Smooth muscle cell (in vitro differentiated cells): ENCODE results near the gene FAM90A26. TPM values are rescaled to one million over a fixed set of nuclear protein-coding genes. Genes with fewer than 3 reads are reported as not detected.
"Not testable (repeated sequence)": the region's sequence is repeated elsewhere in the genome, so short reads cannot be mapped to it uniquely, and the experiment has no call there.

Experiments used
- DNase-seq: peaks from one replicate; lab custom pipeline; 2025; ENCODE audit not compliant: unreplicated experiment; lab: John Stamatoyannopoulos, UW
- H2AFZ ChIP-seq: fragments of 200-600 bp; sonication (generic); 2 replicates; pipeline ENCODE4 v1.6.0; 2016; ENCODE audit warnings: antibody characterized with exemption, low read depth, mild to moderate bottlenecking
- H3F3A ChIP-seq: fragments of 200-600 bp; sonication (generic); 2 replicates; pipeline ENCODE4 v1.6.0; 2017; ENCODE audit warnings: antibody characterized with exemption, low read depth
- H3K27ac ChIP-seq: fragments of 200-600 bp; sonication (generic); 2 replicates; pipeline ENCODE4 v1.5.1; 2016; ENCODE audit warnings: low read depth, mild to moderate bottlenecking
- H3K27me3 ChIP-seq: fragments of 200-600 bp; sonication (generic); 2 replicates; pipeline ENCODE4 v1.6.1; 2016; ENCODE audit warnings: low read depth, mild to moderate bottlenecking
- H3K36me3 ChIP-seq: fragments of 200-600 bp; sonication (generic); 2 replicates; pipeline ENCODE4 v1.5.1; 2016; ENCODE audit warnings: low read depth
- H3K4me1 ChIP-seq: fragments of 200-600 bp; sonication (generic); 2 replicates; pipeline ENCODE4 v1.5.1; 2016; ENCODE audit warnings: low read depth
- H3K4me2 ChIP-seq: fragments of 200-600 bp; sonication (generic); 2 replicates; pipeline ENCODE4 v1.6.0; 2016; ENCODE audit warnings: mild to moderate bottlenecking
- H3K4me3 ChIP-seq: fragments of 200-600 bp; sonication (generic); 2 replicates; pipeline ENCODE4 v1.5.1; 2016; ENCODE audit warnings: mild to moderate bottlenecking
- H3K79me2 ChIP-seq: fragments of 200-600 bp; sonication (generic); 2 replicates; pipeline ENCODE4 v1.6.0; 2016; ENCODE audit warnings: low read depth, mild to moderate bottlenecking
- H3K9ac ChIP-seq: fragments of 200-600 bp; sonication (generic); 2 replicates; pipeline ENCODE4 v1.6.0; 2016; ENCODE audit warnings: low read depth
- H3K9me3 ChIP-seq: fragments of 200-600 bp; sonication (generic); replicated peaks from 2 replicates; pipeline ENCODE4 v1.5.1; 2016; ENCODE audit warnings: low read depth
- H4K20me1 ChIP-seq: fragments of 200-600 bp; sonication (generic); 2 replicates; pipeline ENCODE4 v1.6.0; 2016; ENCODE audit warnings: low read depth
- WGBS: methylation state at CpG from one replicate; pipeline ENCODE4 v1.1.7; 2016; ENCODE audit warnings: low lambda C conversion rate; 5-methylcytosine and 5-hydroxymethylcytosine counted together
- polyA plus RNA-seq: library from polyadenylated mRNA; unstranded; fragments of >200 nt; fragmentation: Nextera tagmentation; extraction: Ambion mirVana; gene quantifications from 2 replicates; pipeline ENCODE4 v1.2.1, GENCODE V29; 2016
- total RNA-seq: library from RNA; depleted of rRNA; stranded (reverse); fragments of >200 nt; gene quantifications from 2 replicates; pipeline ENCODE4 v1.2.3, GENCODE V29; 2014

FAM90A26 gene
- total and polyA plus RNA-seq, 2 experiments from 2014 or later, result not detected

GRCh38 chr4:9214701-9215100 lies 44.5 kb downstream of the FAM90A26 start:
- H3K27ac ChIP-seq, H4K20me1 ChIP-seq, H3F3A ChIP-seq, H3K79me2 ChIP-seq, H3K9ac ChIP-seq, H3K4me2 ChIP-seq, DNase-seq, H3K9me3 ChIP-seq, H3K4me3 ChIP-seq, H2AFZ ChIP-seq, H3K4me1 ChIP-seq, H3K36me3 ChIP-seq, H3K27me3 ChIP-seq: not testable (repeated sequence)
- WGBS, result 75% methylated on average over 13 of the region's 14 CpGs

GRCh38 chr4:9215105-9215504 lies 44.9 kb downstream of the FAM90A26 start, which contains the start of gene USP17L11:
USP17L11 (plus strand) TSS chr4:9215405; CDS start chr4:9215405, 0 bp downstream.
- not testable (repeated sequence) for H2AFZ ChIP-seq, H3K27me3 ChIP-seq, H3K27ac ChIP-seq, H3K4me1 ChIP-seq, H4K20me1 ChIP-seq, DNase-seq, H3K36me3 ChIP-seq, H3K9me3 ChIP-seq, H3K4me2 ChIP-seq, H3K9ac ChIP-seq, H3K79me2 ChIP-seq, H3F3A ChIP-seq, H3K4me3 ChIP-seq
- WGBS, result no CpG with 5 or more reads among the region's 14 CpGs

- no CpG with 5 or more reads among the region's 13 CpGs for WGBS
- not testable (repeated sequence) for H3K27me3 ChIP-seq
Measured at GRCh38 chr4:9219852-9220251, 49.6 kb downstream of the FAM90A26 start, which contains the start of gene USP17L12. USP17L12 (plus strand) TSS chr4:9220152; CDS start chr4:9220152, 0 bp downstream.

GRCh38 chr4:9224596-9224995 lies 54.4 kb downstream of the FAM90A26 start, which contains the start of gene USP17L13:
USP17L13 (plus strand) TSS chr4:9224896; CDS start chr4:9224896, 0 bp downstream.
- not testable (repeated sequence) for H3K36me3 ChIP-seq, H3K4me3 ChIP-seq, H3K4me1 ChIP-seq, H2AFZ ChIP-seq, H3K4me2 ChIP-seq, H3K27ac ChIP-seq, H3K79me2 ChIP-seq, H3K27me3 ChIP-seq, H3K9ac ChIP-seq, DNase-seq, H3K9me3 ChIP-seq, H3F3A ChIP-seq, H4K20me1 ChIP-seq
- WGBS, result no CpG with 5 or more reads among the region's 14 CpGs

More at GRCh38 chr4:9219852-9220251, 49.6 kb downstream of the FAM90A26 start, which contains the start of gene USP17L12:
- H3F3A ChIP-seq, H3K4me1 ChIP-seq, H2AFZ ChIP-seq, H3K9me3 ChIP-seq, H3K9ac ChIP-seq, H3K4me3 ChIP-seq, H3K4me2 ChIP-seq, H4K20me1 ChIP-seq, H3K36me3 ChIP-seq, DNase-seq, H3K27ac ChIP-seq, H3K79me2 ChIP-seq: not testable (repeated sequence)

Other genes starting within 250 kb of the FAM90A26 start
- not detected in 2 replicates for gene USP17L10, start 40.2 kb downstream of the FAM90A26 start, total RNA-seq
- gene USP17L10, start 40.2 kb downstream of the FAM90A26 start, polyA plus RNA-seq, result not detected in 2 replicates
- gene USP17L11, start 45.0 kb downstream of the FAM90A26 start, total RNA-seq, result not detected in 2 replicates
- gene USP17L11, start 45.0 kb downstream of the FAM90A26 start, polyA plus RNA-seq, result not detected in 2 replicates
- not detected in 2 replicates for gene USP17L12, start 49.7 kb downstream of the FAM90A26 start, total RNA-seq
- not detected in 2 replicates for gene USP17L12, start 49.7 kb downstream of the FAM90A26 start, polyA plus RNA-seq
- not detected in 2 replicates for gene USP17L13, start 54.5 kb downstream of the FAM90A26 start, total RNA-seq
- not detected in 2 replicates for gene USP17L13, start 54.5 kb downstream of the FAM90A26 start, polyA plus RNA-seq
- not detected in 2 replicates for gene USP17L15, start 64.0 kb downstream of the FAM90A26 start, total RNA-seq
- not detected in 2 replicates for gene USP17L15, start 64.0 kb downstream of the FAM90A26 start, polyA plus RNA-seq
- not detected in 2 replicates for gene USP17L17, start 73.5 kb downstream of the FAM90A26 start, total RNA-seq
- gene USP17L17, start 73.5 kb downstream of the FAM90A26 start, polyA plus RNA-seq, result not detected in 2 replicates
- gene USP17L18, start 78.2 kb downstream of the FAM90A26 start, total RNA-seq, result not detected in 2 replicates
- not detected in 2 replicates for gene USP17L18, start 78.2 kb downstream of the FAM90A26 start, polyA plus RNA-seq
- gene USP17L19, start 83.0 kb downstream of the FAM90A26 start, total RNA-seq, result not detected in 2 replicates
- not detected in 2 replicates for gene USP17L19, start 83.0 kb downstream of the FAM90A26 start, polyA plus RNA-seq
- not detected in 2 replicates for gene USP17L20, start 87.7 kb downstream of the FAM90A26 start, total RNA-seq
- gene USP17L20, start 87.7 kb downstream of the FAM90A26 start, polyA plus RNA-seq, result not detected in 2 replicates
- gene USP17L21, start 92.5 kb downstream of the FAM90A26 start, total RNA-seq, result not detected in 2 replicates
- gene USP17L21, start 92.5 kb downstream of the FAM90A26 start, polyA plus RNA-seq, result not detected in 2 replicates
- not detected in 2 replicates for gene USP17L22, start 97.2 kb downstream of the FAM90A26 start, total RNA-seq
- gene USP17L22, start 97.2 kb downstream of the FAM90A26 start, polyA plus RNA-seq, result not detected in 2 replicates
- not detected in 2 replicates for gene USP17L24, start 154.8 kb downstream of the FAM90A26 start, total RNA-seq
- not detected in 2 replicates for gene USP17L24, start 154.8 kb downstream of the FAM90A26 start, polyA plus RNA-seq
- not detected in 2 replicates for gene USP17L25, start 159.5 kb downstream of the FAM90A26 start, total RNA-seq
- not detected in 2 replicates for gene USP17L25, start 159.5 kb downstream of the FAM90A26 start, polyA plus RNA-seq
- not detected in 2 replicates for gene USP17L26, start 164.2 kb downstream of the FAM90A26 start, total RNA-seq
- not detected in 2 replicates for gene USP17L26, start 164.2 kb downstream of the FAM90A26 start, polyA plus RNA-seq
- not detected in 2 replicates for gene USP17L5, start 169.0 kb downstream of the FAM90A26 start, total RNA-seq
- gene USP17L5, start 169.0 kb downstream of the FAM90A26 start, polyA plus RNA-seq, result not detected in 2 replicates
- gene USP17L27, start 173.7 kb downstream of the FAM90A26 start, total RNA-seq, result not detected in 2 replicates
- not detected in 2 replicates for gene USP17L27, start 173.7 kb downstream of the FAM90A26 start, polyA plus RNA-seq
- gene USP17L28, start 178.5 kb downstream of the FAM90A26 start, total RNA-seq, result not detected in 2 replicates
- not detected in 2 replicates for gene USP17L28, start 178.5 kb downstream of the FAM90A26 start, polyA plus RNA-seq
- not detected in 2 replicates for gene USP17L29, start 183.2 kb downstream of the FAM90A26 start, total RNA-seq
- gene USP17L29, start 183.2 kb downstream of the FAM90A26 start, polyA plus RNA-seq, result not detected in 2 replicates
- gene USP17L30, start 192.7 kb downstream of the FAM90A26 start, total RNA-seq, result not detected in 2 replicates
- not detected in 2 replicates for gene USP17L30, start 192.7 kb downstream of the FAM90A26 start, polyA plus RNA-seq